Mesendoderm (in vitro differentiated cells): ENCODE data around the gene SCNM1.
A peak's percentile ranks its signal among the peaks of the same experiment; 100 is the strongest.

ENCODE experiments used
- DNase-seq: peaks from one replicate; pipeline ENCODE4 v3.0.0; 2013
- H2AK5ac ChIP-seq: 2 replicates; pipeline ENCODE4 v1.6.1; 2013; ENCODE audit warnings: low read length, inconsistent platforms
- H2BK120ac ChIP-seq: 2 replicates; pipeline ENCODE4 v1.6.1; 2013; ENCODE audit warnings: low read depth, mild to moderate bottlenecking, low read length, moderate library complexity, mixed read lengths
- H2BK15ac ChIP-seq: replicated peaks from 2 replicates; pipeline ENCODE4 v1.6.1; 2013; ENCODE audit warnings: low read depth, mild to moderate bottlenecking, moderate library complexity
- H2BK5ac ChIP-seq: 2 replicates; pipeline ENCODE4 v1.6.1; 2013; ENCODE audit warnings: low read length, inconsistent platforms
- H3K18ac ChIP-seq: 2 replicates; pipeline ENCODE4 v1.6.1; 2013; ENCODE audit warnings: mild to moderate bottlenecking, low read length, mixed read lengths
- H3K23ac ChIP-seq: one replicate; pipeline ENCODE4 v1.6.1; 2013; ENCODE audit warnings: low read length
- H3K27ac ChIP-seq: 2 replicates; pipeline ENCODE4 v1.5.1; 2013; ENCODE audit warnings: low read depth, mild to moderate bottlenecking, inconsistent platforms, low read length, moderate library complexity
- H3K27me3 ChIP-seq: 2 replicates; pipeline ENCODE4 v1.6.1; 2013; ENCODE audit warnings: low read length, control low read depth, mild to moderate bottlenecking, inconsistent platforms; ENCODE audit not compliant: insufficient read depth, poor library complexity
- H3K36me3 ChIP-seq: 2 replicates; pipeline ENCODE4 v1.6.1; 2013; ENCODE audit warnings: low read length, inconsistent platforms; ENCODE audit not compliant: control insufficient read depth, insufficient read depth
- H3K4ac ChIP-seq: one replicate; pipeline ENCODE4 v1.6.1; 2013; ENCODE audit warnings: low read depth, mild to moderate bottlenecking, low read length, moderate library complexity
- H3K4me1 ChIP-seq: 2 replicates; pipeline ENCODE4 v1.6.1; 2013; ENCODE audit warnings: low read depth, low read length, inconsistent platforms; ENCODE audit not compliant: control insufficient read depth
- H3K4me2 ChIP-seq: 2 replicates; pipeline ENCODE4 v1.6.1; 2013; ENCODE audit warnings: low read length
- H3K4me3 ChIP-seq: 2 replicates; pipeline ENCODE4 v1.5.1; 2013; ENCODE audit warnings: mild to moderate bottlenecking, low read length
- H3K56ac ChIP-seq: one replicate; pipeline ENCODE4 v1.6.1; 2013; ENCODE audit warnings: low read length
- H3K79me1 ChIP-seq: 2 replicates; pipeline ENCODE4 v1.6.1; 2013; ENCODE audit warnings: low read length, inconsistent platforms
- H3K79me2 ChIP-seq: 2 replicates; pipeline ENCODE4 v1.6.1; 2013; ENCODE audit warnings: mild to moderate bottlenecking, low read length; ENCODE audit not compliant: control insufficient read depth, insufficient read depth
- H3K9ac ChIP-seq: 2 replicates; pipeline ENCODE4 v1.6.1; 2013; ENCODE audit warnings: low read length, inconsistent platforms
- H4K5ac ChIP-seq: one replicate; pipeline ENCODE4 v1.6.1; 2013; ENCODE audit warnings: low read length
- H4K8ac ChIP-seq: one replicate; pipeline ENCODE4 v1.6.1; 2013; ENCODE audit warnings: low read depth, mild to moderate bottlenecking, control low read depth, low read length, moderate library complexity
- WGBS: extraction: QIAGEN DNeasy Blood & Tissue Kit; methylation state at CpG from one replicate; pipeline ENCODE4 v1.1.7; 2013; ENCODE audit warnings: low lambda C conversion rate, missing lambda C conversion rate; ENCODE audit not compliant: insufficient coverage; ENCODE audit errors: extremely low coverage; 5-methylcytosine and 5-hydroxymethylcytosine counted together

The SCNM1 gene

DNA sequence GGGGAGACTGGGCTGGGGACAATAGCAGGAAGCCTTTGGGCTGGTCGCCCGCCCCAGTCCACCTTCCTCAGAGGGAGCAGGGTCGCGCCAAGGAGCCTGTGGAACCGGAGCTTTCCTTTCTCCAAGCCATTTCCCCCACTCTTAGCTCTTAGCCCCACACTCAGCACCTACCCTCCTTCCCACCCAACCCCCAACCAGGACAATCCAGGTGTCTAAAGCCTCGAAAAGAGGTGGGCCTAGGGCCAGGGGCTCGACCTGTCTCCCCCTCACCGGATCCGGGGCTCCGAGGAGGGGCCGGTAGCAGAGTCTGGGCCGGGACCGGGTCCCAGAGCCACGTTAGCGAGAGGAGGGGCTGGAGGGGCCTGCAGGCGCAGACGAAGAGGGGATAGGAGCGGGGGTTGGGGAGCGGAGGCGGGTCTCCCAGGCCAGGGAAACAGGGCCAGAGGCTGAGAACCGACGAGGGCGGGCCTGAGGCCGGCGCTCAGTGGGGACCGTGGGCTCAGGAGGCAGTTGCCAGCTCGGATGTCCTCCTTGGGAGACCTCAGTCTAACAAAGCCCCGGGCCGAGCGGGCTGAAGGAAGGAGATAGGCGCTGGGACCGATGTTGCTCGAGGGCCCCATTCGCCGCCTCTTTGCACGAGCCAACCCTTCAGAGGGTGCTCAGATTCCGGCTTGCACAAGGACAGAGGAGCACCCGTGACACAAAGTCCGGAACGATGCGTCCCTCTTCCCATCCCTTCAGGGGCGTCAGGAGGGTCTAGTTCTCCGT, 20.5 kb upstream of the SCNM1 start:
- Histone ChIP-seq H3K9ac (peak overlapping the region; percentile 93), H2BK5ac (no peak overlapping the region), H3K18ac (peak overlapping the region; percentile 11), H2AK5ac (no peak overlapping the region), H3K56ac (peak overlapping the region; percentile 94), H3K4me3 (peak overlapping the region; percentile 89), H2BK120ac (no peak overlapping the region), H3K79me1 (peaks cover 2% of the 10 kb centered on the region), H3K4ac (peak overlapping the region; percentile 25), H3K27ac (no peak overlapping the region), H3K36me3 (no peaks in the 10 kb centered on the region), H4K8ac (no peak overlapping the region), H3K79me2 (no peaks in the 10 kb centered on the region), H3K23ac (peak overlapping the region; percentile 37), H2BK15ac (no peak overlapping the region), H3K4me2 (peak overlapping the region; percentile 84), H3K27me3 (no peaks in the 10 kb centered on the region), H4K5ac (no peak overlapping the region), H3K4me1 (peaks cover 22% of the 10 kb centered on the region)
- peak; percentile 63 for DNase-seq
- no CpG with 5 or more reads among the region's 43 CpGs for WGBS

- H2BK5ac ChIP-seq = no peak overlapping the region
- no peak for DNase-seq
- peak overlapping the region; percentile 93 for H3K9ac ChIP-seq
- peak overlapping the region; percentile 7 for H3K23ac ChIP-seq
- H3K4me2 ChIP-seq = peak overlapping the region; percentile 84
- H3K56ac ChIP-seq = peak overlapping the region; percentile 94
- peak overlapping the region; percentile 25 for H3K4ac ChIP-seq
- no peak overlapping the region for H2BK120ac ChIP-seq
- no peak overlapping the region for H3K18ac ChIP-seq
- H4K8ac ChIP-seq = no peak overlapping the region
- H3K4me3 ChIP-seq = peak overlapping the region; percentile 89
- WGBS = no CpG with 5 or more reads among the region's 26 CpGs
- H3K27me3 ChIP-seq = no peaks in the 10 kb centered on the region
- H3K79me1 ChIP-seq = peaks cover 2% of the 10 kb centered on the region
- H3K79me2 ChIP-seq = no peaks in the 10 kb centered on the region
- no peaks in the 10 kb centered on the region for H3K36me3 ChIP-seq
- H3K27ac ChIP-seq = no peak overlapping the region
- H2BK15ac ChIP-seq = no peak overlapping the region
- no peak overlapping the region for H4K5ac ChIP-seq
- H2AK5ac ChIP-seq = no peak overlapping the region
- peaks cover 22% of the 10 kb centered on the region for H3K4me1 ChIP-seq
Observed at GRCh38 chr1:151146072-151146411, 19.9 kb upstream of the SCNM1 start.

- peak within 1 kb of the TSS; percentile 37 for H3K23ac ChIP-seq
- no peak within 1 kb of the TSS for H4K8ac ChIP-seq
- peak within 1 kb of the TSS; percentile 11 for H3K18ac ChIP-seq
- DNase-seq = peak; percentile 95
- H3K79me2 ChIP-seq = no peaks in the 10 kb centered on the region
- no CpG with 5 or more reads among the region's 61 CpGs for WGBS
- peak within 1 kb of the TSS; percentile 25 for H3K4ac ChIP-seq
- peaks cover 2% of the 10 kb centered on the region for H3K79me1 ChIP-seq
- H2BK5ac ChIP-seq = no peak within 1 kb of the TSS
- H3K56ac ChIP-seq = peak within 1 kb of the TSS; percentile 94
- no peak within 1 kb of the TSS for H4K5ac ChIP-seq
- no peaks in the 10 kb centered on the region for H3K27me3 ChIP-seq
- peak within 1 kb of the TSS; percentile 93 for H3K9ac ChIP-seq
- H3K27ac ChIP-seq = no peak within 1 kb of the TSS
- H3K4me3 ChIP-seq = peak within 1 kb of the TSS; percentile 89
- no peak within 1 kb of the TSS for H2BK15ac ChIP-seq
- no peaks in the 10 kb centered on the region for H3K36me3 ChIP-seq
- H2AK5ac ChIP-seq = no peak within 1 kb of the TSS
- peak within 1 kb of the TSS; percentile 94 for H3K4me2 ChIP-seq
- H3K4me1 ChIP-seq = peaks cover 22% of the 10 kb centered on the region
- H2BK120ac ChIP-seq = no peak within 1 kb of the TSS
Observed at GRCh38 chr1:151146412-151147131, 19.4 kb upstream of the SCNM1 start, which contains the start of gene SEMA6C. Gene SEMA6C (minus strand): TSS chr1:151146631. CDS start chr1:151142621, 4,010 bp downstream.

GRCh38 chr1:151147132-151147503, 18.8 kb upstream of the SCNM1 start:
- Histone ChIP-seq H4K5ac (no peak overlapping the region), H2BK5ac (no peak overlapping the region), H3K56ac (peak overlapping the region; percentile 85), H3K18ac (no peak overlapping the region), H2BK120ac (no peak overlapping the region), H3K4ac (no peak overlapping the region), H3K79me2 (no peaks in the 10 kb centered on the region), H3K23ac (no peak overlapping the region), H3K36me3 (no peaks in the 10 kb centered on the region), H3K27ac (no peak overlapping the region), H3K79me1 (peaks cover 2% of the 10 kb centered on the region), H3K4me3 (peak overlapping the region; percentile 48), H3K4me1 (peaks cover 22% of the 10 kb centered on the region), H2AK5ac (no peak overlapping the region), H4K8ac (no peak overlapping the region), H2BK15ac (no peak overlapping the region), H3K27me3 (no peaks in the 10 kb centered on the region), H3K4me2 (peak overlapping the region; percentile 94), H3K9ac (peak overlapping the region; percentile 74)
- peak; percentile 53 for DNase-seq
- no CpG with 5 or more reads among the region's 7 CpGs for WGBS

DNA sequence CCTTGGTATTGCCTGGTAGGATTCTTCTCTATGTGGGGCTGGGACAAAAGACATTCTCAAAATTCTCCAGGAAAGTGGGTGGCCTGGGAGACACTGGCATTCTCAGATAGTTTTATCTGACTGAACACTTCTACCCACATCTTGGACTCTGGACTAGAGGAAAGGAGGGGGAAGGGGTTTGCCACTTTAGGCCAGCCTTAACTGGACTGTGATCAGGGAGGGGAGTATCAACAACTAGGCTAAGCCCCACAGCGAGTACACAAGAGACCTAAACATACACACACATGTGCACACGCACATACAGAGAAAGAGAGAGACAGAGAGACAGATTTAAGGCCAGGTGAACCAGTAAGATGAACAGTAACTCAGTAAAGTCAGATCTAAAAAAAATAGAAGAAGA, 18.3 kb upstream of the SCNM1 start:
- Histone ChIP-seq H3K79me1 (peaks cover 2% of the 10 kb centered on the region), H3K56ac (no peak overlapping the region), H4K8ac (no peak overlapping the region), H2BK15ac (no peak overlapping the region), H3K9ac (no peak overlapping the region), H3K27ac (no peak overlapping the region), H3K27me3 (no peaks in the 10 kb centered on the region), H3K4me1 (peaks cover 22% of the 10 kb centered on the region), H3K23ac (no peak overlapping the region), H4K5ac (no peak overlapping the region), H3K4me2 (no peak overlapping the region), H2BK120ac (no peak overlapping the region), H3K36me3 (no peaks in the 10 kb centered on the region), H3K4ac (no peak overlapping the region), H3K4me3 (no peak overlapping the region), H2AK5ac (no peak overlapping the region), H3K18ac (no peak overlapping the region), H3K79me2 (no peaks in the 10 kb centered on the region), H2BK5ac (no peak overlapping the region)
- no peak for DNase-seq
- no CpG with 5 or more reads among the region's 2 CpGs for WGBS
